Psoas muscle (tissue), 8 donors: Measurements from ENCODE around the gene SBF2. TPM values are rescaled to one million over a fixed set of nuclear protein-coding genes. Genes with fewer than 3 reads are reported as not detected.

Experiments used
- ATAC-seq, 4 donors: fragments of 200-7000 bp; cut with Tn5 transposase; one replicate each; pipeline ENCODE4 v1.9.1; 2020; ENCODE audit warnings: moderate library complexity in 3 of 4, mild to moderate bottlenecking in 2 of 4
- DNase-seq, 2 donors: peaks; one replicate each; pipeline ENCODE4 v3.0.0-alpha.2; 2020
- H3K27ac ChIP-seq: fragments of 200-600 bp; one replicate; pipeline ENCODE4 v1.8.0; 2022
- H3K27me3 ChIP-seq, 3 donors: fragments of 200-600 bp in 1 of 3; one replicate each; pipeline versions ENCODE4 v1.6.1 to v1.8.0; 2013 to 2022; ENCODE audit warnings: low read length in 2 of 3, mild to moderate bottlenecking in 2 of 3, moderate library complexity in 1 of 3; ENCODE audit not compliant: insufficient read depth in 3 of 3
- H3K36me3 ChIP-seq, 2 donors: fragments of 200-600 bp in 1 of 2; one replicate each; pipeline versions ENCODE4 v1.6.1 to v1.8.0; 2013 to 2022; ENCODE audit warnings: low read depth in 1 of 2, mild to moderate bottlenecking in 1 of 2, moderate library complexity in 1 of 2; ENCODE audit not compliant: insufficient read depth in 1 of 2
- H3K4me1 ChIP-seq: fragments of 200-600 bp; one replicate; pipeline ENCODE4 v1.8.0; 2022
- H3K4me3 ChIP-seq: fragments of 200-600 bp; one replicate; pipeline ENCODE4 v1.8.0; 2022; ENCODE audit warnings: mild to moderate bottlenecking
- H3K9me3 ChIP-seq: fragments of 200-600 bp; one replicate; pipeline ENCODE4 v1.8.0; 2022
- CTCF ChIP-seq: fragments of 200-600 bp; IDR thresholded peaks from one replicate; pipeline ENCODE4 v1.8.0; 2022; ENCODE audit warnings: antibody characterized with exemption
- WGBS, 3 donors: extraction: QIAGEN DNeasy Blood & Tissue Kit; methylation state at CpG; one replicate each; pipeline versions ENCODE4 v1.1.6 to v1.1.7; 2013; 5-methylcytosine and 5-hydroxymethylcytosine counted together
- intact Hi-C, 2 donors: fragments of 100-400 bp; cut with DNase I; formaldehyde crosslinking; loops; one replicate each; pipeline versions ENCODE4 v1.11.0 to v1.14.2; 2022
- polyA plus RNA-seq, 3 donors: library from polyadenylated mRNA; stranded (reverse); fragments of 200-250 nt; gene quantifications; one replicate each; pipeline ENCODE4 v1.2.3, GENCODE V29; 2013
- total RNA-seq, 4 donors: library from RNA; stranded (reverse); fragmentation: NEBNext Ultra II Directional in 2 of 4; extraction: Animal tissue kit (Norgen Biotek cat#: 25700) in 2 of 4; gene quantifications; one replicate each; pipeline versions ENCODE4 v1.2.1 to v1.2.4, GENCODE V29; 2021 to 2023
- donor health status: healthy with polysubstance abuse.
- donor health status: DM: no; HTN: no; CAD: no; lungs with moderate emphysema.
- donor health status: Bipolar disorder and iron deficiency.
- donor health status: healthy.
- donor health status: DM: yes; HTN: yes; CAD: no.
- donor health status: DM: no; HTN: no; CAD: no.
- donor health status: DM: no; HTN: no; CAD: no.
- donor health status: DM: yes; HTN: yes; CAD: no.

SBF2 gene
- total and polyA plus RNA-seq, 7 donors, result 3.3 to 12.6 (median 10.6) TPM

GRCh38 chr11:10058356-10058755 is 235.7 kb downstream of the SBF2 start:
- Histone ChIP-seq H3K27me3 (no peaks in the 10 kb centered on the region), H3K4me1 (no peaks in the 10 kb centered on the region), H3K4me3 (no peak overlapping the region), H3K36me3 (no peaks in the 10 kb centered on the region), H3K27ac (no peak overlapping the region), H3K9me3 (peaks cover 17% of the 10 kb centered on the region)
- ATAC-seq (no peak), DNase-seq (no peak)
- intact Hi-C loops, result loop anchor here in 1 of 2 donors (10.0 kb wide), 1 partner anchor 56 kb away; no protein-coding TSS in a partner anchor
- no peak for TF ChIP-seq CTCF
- WGBS, 3 donors, result 92 to 97% (median 97%) methylated on average over 1 of the region's 1 CpG

- H3K4me1 ChIP-seq, result no peaks in the 10 kb centered on the region
- no peak for DNase-seq
- H3K36me3 ChIP-seq, result no peaks in the 10 kb centered on the region
- intact Hi-C loops, result loop anchor here in 1 of 2 donors (10.0 kb wide), 1 partner anchor 63 kb away; no protein-coding TSS in a partner anchor
- H3K27ac ChIP-seq, result no peak overlapping the region
- H3K4me3 ChIP-seq, result no peak overlapping the region
- ATAC-seq, result no peak
- WGBS, 3 donors, result 55 to 69% (median 64%) methylated on average over 4 of the region's 4 CpGs
- no peaks in the 10 kb centered on the region for H3K9me3 ChIP-seq
- no peak for TF ChIP-seq CTCF
- no peaks in the 10 kb centered on the region for H3K27me3 ChIP-seq
These were observed 242.0 kb downstream of the SBF2 start for GRCh38 chr11:10051868-10052586.

- intact Hi-C loops, result loop anchor here in 1 of 2 donors (10.0 kb wide), 1 partner anchor 64 kb away; no protein-coding TSS in a partner anchor
- ATAC-seq, result no peak
- Histone ChIP-seq H3K36me3 (no peaks in the 10 kb centered on the region), H3K4me3 (no peak overlapping the region), H3K27me3 (no peaks in the 10 kb centered on the region), H3K27ac (no peak overlapping the region), H3K4me1 (no peaks in the 10 kb centered on the region), H3K9me3 (peaks cover 4% of the 10 kb centered on the region)
- no peak for DNase-seq
- no peak for TF ChIP-seq CTCF
These were observed 243.5 kb downstream of the SBF2 start for GRCh38 chr11:10050561-10050960.

- H3K36me3 ChIP-seq, result no peaks in the 10 kb centered on the region
- no peaks in the 10 kb centered on the region for H3K4me1 ChIP-seq
- WGBS, 3 donors, result 72 to 74% (median 72%) methylated on average over 3 of the region's 3 CpGs
- H3K4me3 ChIP-seq, result no peak overlapping the region
- H3K27ac ChIP-seq, result no peak overlapping the region
- intact Hi-C loops, result loop anchor here in 1 of 2 donors (10.0 kb wide), 1 partner anchor 65 kb away; no protein-coding TSS in a partner anchor
- no peaks in the 10 kb centered on the region for H3K27me3 ChIP-seq
- no peak for TF ChIP-seq CTCF
- H3K9me3 ChIP-seq, result peaks cover 12% of the 10 kb centered on the region
- ATAC-seq, result no peak
- DNase-seq, result no peak
These were observed 244.3 kb downstream of the SBF2 start for GRCh38 chr11:10049756-10050155.

GRCh38 chr11:10048350-10048749 is 245.7 kb downstream of the SBF2 start:
- Histone ChIP-seq H3K9me3 (peaks cover 21% of the 10 kb centered on the region), H3K4me3 (no peak overlapping the region), H3K4me1 (no peaks in the 10 kb centered on the region), H3K27ac (no peak overlapping the region), H3K27me3 (no peaks in the 10 kb centered on the region), H3K36me3 (no peaks in the 10 kb centered on the region)
- intact Hi-C loops, result no loop called here
- TF ChIP-seq CTCF, result no peak
- ATAC-seq (no peak), DNase-seq (no peak)
